Measurements from ENCODE around the gene ZNF598. TPM values are rescaled to one million over a fixed set of nuclear protein-coding genes. Genes with fewer than 3 reads are reported as not detected.

Gene ZNF598
- polyA plus RNA-seq, 1 donor from 2014 or later: 22.1 TPM

DNA sequence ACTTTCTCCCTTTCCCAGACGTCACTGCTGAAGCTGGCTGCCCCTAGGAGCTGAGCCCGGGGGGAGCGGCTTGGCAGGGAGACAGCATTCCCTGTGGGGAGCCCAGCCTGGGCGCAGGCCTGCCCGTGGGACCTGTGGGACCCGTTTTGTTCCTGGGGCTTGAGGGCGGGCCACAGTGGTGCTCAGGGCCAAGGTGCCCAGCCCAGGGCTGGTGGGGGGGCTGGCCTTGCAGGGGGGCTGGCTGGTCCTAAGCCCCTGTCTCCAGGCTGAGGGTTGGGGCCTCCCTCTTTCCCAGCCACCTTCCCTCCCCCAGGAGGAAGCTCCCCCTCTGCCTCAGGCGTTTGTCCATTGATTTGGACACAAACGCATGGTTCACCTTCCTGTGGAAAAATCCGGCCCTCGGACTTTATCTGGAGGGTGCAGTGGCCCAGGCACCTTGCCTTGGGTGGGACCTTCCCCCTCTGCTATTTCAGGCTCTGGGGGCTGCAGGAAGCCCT is 21.5 kb upstream of the ZNF598 start:
- Histone ChIP-seq H3K36me3 (ENCODE audit: insufficient read depth, low read length) (no peaks in the 10 kb centered on the region), H3F3A (ENCODE audit: insufficient read depth, low read length, poor library complexity, severe bottlenecking) (no peaks in the 10 kb centered on the region), H3K9ac (ENCODE audit: low read length) (no peak overlapping the region), H2AFZ (ENCODE audit: low read depth, low read length) (no peak overlapping the region), H3K27ac (ENCODE audit: low read length) (no peak overlapping the region), H3K4me3 (ENCODE audit: low read length) (no peak overlapping the region), H3K9me3 (ENCODE audit: low read length) (no peaks in the 10 kb centered on the region), H3K9me2 (ENCODE audit: insufficient read depth, low read length) (no peaks in the 10 kb centered on the region), H3K79me2 (replicated peaks; ENCODE audit: insufficient read depth, low read length) (no peaks in the 10 kb centered on the region), H4K20me1 (ENCODE audit: insufficient read depth) (no peaks in the 10 kb centered on the region), H3K27me3 (ENCODE audit: insufficient read depth, low read depth, low read length) (peaks cover 18% of the 10 kb centered on the region), H3K4me2 (ENCODE audit: low read length) (no peak overlapping the region)
- no peak for TF ChIP-seq TAF1 (IDR thresholded peaks at IDR 0.05; ENCODE audit: low read depth)
- TF ChIP-seq EP300 (conservative IDR thresholded peaks at IDR 0.05; ENCODE audit: poor library complexity, severe bottlenecking): no peak
- TF ChIP-seq EZH2 (IDR thresholded peaks at IDR 0.05; ENCODE audit: borderline replicate concordance, insufficient read depth, low read length, poor library complexity, severe bottlenecking): no peak
- TF ChIP-seq POLR2AphosphoS5 (IDR thresholded peaks at IDR 0.05): no peak
- no peak for TF ChIP-seq SMC3 (conservative IDR thresholded peaks at IDR 0.05; ENCODE audit: poor library complexity)
- TF ChIP-seq, protein P1, sequence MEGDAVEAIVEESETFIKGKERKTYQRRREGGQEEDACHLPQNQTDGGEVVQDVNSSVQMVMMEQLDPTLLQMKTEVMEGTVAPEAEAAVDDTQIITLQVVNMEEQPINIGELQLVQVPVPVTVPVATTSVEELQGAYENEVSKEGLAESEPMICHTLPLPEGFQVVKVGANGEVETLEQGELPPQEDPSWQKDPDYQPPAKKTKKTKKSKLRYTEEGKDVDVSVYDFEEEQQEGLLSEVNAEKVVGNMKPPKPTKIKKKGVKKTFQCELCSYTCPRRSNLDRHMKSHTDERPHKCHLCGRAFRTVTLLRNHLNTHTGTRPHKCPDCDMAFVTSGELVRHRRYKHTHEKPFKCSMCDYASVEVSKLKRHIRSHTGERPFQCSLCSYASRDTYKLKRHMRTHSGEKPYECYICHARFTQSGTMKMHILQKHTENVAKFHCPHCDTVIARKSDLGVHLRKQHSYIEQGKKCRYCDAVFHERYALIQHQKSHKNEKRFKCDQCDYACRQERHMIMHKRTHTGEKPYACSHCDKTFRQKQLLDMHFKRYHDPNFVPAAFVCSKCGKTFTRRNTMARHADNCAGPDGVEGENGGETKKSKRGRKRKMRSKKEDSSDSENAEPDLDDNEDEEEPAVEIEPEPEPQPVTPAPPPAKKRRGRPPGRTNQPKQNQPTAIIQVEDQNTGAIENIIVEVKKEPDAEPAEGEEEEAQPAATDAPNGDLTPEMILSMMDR (IDR thresholded peaks at IDR 0.05; ENCODE audit: poor library complexity, severe bottlenecking): no peak

DNA sequence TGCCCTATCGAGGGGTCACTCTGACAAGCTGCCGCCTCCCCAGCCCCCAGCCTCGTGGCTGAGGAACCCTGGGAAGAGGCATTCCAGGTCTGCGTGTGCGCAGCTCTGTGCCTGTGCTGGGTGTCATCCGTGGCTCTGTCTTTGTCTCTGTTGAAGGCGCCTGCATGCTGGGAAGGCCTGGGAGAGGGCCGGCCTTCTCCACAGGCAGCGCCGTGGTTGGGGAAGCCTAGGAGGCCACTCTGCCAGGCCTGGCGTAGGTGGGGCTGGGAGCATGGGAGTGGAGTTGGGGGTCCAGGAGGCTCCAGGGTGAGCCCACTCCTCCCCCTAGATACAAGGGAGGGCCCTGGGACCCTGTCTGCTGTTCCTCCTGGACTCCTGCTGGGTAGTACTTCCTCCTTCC is 20.4 kb upstream of the ZNF598 start:
- no peaks in the 10 kb centered on the region for H3F3A ChIP-seq (ENCODE audit: insufficient read depth, low read length, poor library complexity, severe bottlenecking)
- TF ChIP-seq POLR2AphosphoS5 (IDR thresholded peaks at IDR 0.05) (no peak), EZH2 (IDR thresholded peaks at IDR 0.05; ENCODE audit: borderline replicate concordance, insufficient read depth, low read length, poor library complexity, severe bottlenecking) (no peak), SMC3 (conservative IDR thresholded peaks at IDR 0.05; ENCODE audit: poor library complexity) (no peak)
- TF ChIP-seq, protein P1 (IDR thresholded peaks at IDR 0.05; ENCODE audit: poor library complexity, severe bottlenecking): no peak
- TF ChIP-seq, protein P2, sequence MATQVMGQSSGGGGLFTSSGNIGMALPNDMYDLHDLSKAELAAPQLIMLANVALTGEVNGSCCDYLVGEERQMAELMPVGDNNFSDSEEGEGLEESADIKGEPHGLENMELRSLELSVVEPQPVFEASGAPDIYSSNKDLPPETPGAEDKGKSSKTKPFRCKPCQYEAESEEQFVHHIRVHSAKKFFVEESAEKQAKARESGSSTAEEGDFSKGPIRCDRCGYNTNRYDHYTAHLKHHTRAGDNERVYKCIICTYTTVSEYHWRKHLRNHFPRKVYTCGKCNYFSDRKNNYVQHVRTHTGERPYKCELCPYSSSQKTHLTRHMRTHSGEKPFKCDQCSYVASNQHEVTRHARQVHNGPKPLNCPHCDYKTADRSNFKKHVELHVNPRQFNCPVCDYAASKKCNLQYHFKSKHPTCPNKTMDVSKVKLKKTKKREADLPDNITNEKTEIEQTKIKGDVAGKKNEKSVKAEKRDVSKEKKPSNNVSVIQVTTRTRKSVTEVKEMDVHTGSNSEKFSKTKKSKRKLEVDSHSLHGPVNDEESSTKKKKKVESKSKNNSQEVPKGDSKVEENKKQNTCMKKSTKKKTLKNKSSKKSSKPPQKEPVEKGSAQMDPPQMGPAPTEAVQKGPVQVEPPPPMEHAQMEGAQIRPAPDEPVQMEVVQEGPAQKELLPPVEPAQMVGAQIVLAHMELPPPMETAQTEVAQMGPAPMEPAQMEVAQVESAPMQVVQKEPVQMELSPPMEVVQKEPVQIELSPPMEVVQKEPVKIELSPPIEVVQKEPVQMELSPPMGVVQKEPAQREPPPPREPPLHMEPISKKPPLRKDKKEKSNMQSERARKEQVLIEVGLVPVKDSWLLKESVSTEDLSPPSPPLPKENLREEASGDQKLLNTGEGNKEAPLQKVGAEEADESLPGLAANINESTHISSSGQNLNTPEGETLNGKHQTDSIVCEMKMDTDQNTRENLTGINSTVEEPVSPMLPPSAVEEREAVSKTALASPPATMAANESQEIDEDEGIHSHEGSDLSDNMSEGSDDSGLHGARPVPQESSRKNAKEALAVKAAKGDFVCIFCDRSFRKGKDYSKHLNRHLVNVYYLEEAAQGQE (IDR thresholded peaks at IDR 0.05; ENCODE audit: borderline replicate concordance): no peak
- no peaks in the 10 kb centered on the region for H3K36me3 ChIP-seq (ENCODE audit: insufficient read depth, low read length)
- H3K9me3 ChIP-seq (ENCODE audit: low read length): no peaks in the 10 kb centered on the region
- no peak overlapping the region for H3K4me2 ChIP-seq (ENCODE audit: low read length)
- H3K27me3 ChIP-seq (ENCODE audit: insufficient read depth, low read depth, low read length): peaks cover 24% of the 10 kb centered on the region
- H3K4me3 ChIP-seq (ENCODE audit: low read length): no peak overlapping the region
- H3K27ac ChIP-seq (ENCODE audit: low read length): no peak overlapping the region
- H3K9me2 ChIP-seq (ENCODE audit: insufficient read depth, low read length): no peaks in the 10 kb centered on the region
- no peaks in the 10 kb centered on the region for H4K20me1 ChIP-seq (ENCODE audit: insufficient read depth)
- H3K9ac ChIP-seq (ENCODE audit: low read length): no peak overlapping the region
- no peaks in the 10 kb centered on the region for H3K79me2 ChIP-seq (replicated peaks; ENCODE audit: insufficient read depth, low read length)
- H2AFZ ChIP-seq (ENCODE audit: low read depth, low read length): no peak overlapping the region
